Stimulated activated naive CD4-positive, alpha-beta T cell (primary cell): ENCODE measurements around the gene DRD4.

Experiments used
- DNase-seq, 6 experiments: peaks; one replicate each; lab custom pipeline; 2025; lab: John Stamatoyannopoulos, UW

DRD4 gene

DNA sequence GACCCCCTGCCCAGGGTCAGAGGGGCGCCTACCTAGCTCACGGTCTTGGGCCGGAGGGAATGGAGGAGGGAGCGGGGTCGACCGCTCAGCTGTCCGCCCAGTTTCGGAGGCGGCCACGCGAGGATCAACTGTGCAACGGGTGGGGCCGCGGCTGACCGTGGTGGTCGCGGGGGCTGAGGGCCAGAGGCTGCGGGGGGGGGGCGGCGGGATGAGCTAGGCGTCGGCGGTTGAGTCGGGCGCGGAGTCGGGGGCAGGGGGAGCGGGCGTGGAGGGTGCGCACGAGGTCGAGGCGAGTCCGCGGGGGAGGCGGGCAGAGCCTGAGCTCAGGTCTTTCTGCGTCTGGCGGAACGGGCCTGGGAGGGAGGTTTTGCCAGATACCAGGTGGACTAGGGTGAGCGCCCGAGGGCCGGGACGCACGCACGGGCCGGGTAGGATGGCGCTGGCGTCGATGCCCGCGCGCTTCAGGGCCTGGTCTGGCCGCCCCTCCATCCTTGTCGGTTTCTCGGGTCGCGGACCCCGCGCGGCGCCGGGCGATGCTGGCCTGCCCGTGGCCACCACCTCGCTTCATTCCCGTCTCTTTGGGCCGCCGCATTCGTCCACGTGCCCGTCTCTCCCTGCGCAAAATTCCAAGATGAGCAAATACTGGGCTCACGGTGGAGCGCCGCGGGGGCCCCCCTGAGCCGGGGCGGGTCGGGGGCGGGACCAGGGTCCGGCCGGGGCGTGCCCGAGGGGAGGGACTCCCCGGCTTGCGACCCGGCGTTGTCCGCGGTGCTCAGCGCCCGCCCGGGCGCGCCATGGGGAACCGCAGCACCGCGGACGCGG lies at the start of gene DRD4:
TSS of gene DRD4 (plus strand) at position 759 of the 822 bp plus-strand sequence. CDS start at position 795, 36 bp downstream.
- no peak for DNase-seq

DNA sequence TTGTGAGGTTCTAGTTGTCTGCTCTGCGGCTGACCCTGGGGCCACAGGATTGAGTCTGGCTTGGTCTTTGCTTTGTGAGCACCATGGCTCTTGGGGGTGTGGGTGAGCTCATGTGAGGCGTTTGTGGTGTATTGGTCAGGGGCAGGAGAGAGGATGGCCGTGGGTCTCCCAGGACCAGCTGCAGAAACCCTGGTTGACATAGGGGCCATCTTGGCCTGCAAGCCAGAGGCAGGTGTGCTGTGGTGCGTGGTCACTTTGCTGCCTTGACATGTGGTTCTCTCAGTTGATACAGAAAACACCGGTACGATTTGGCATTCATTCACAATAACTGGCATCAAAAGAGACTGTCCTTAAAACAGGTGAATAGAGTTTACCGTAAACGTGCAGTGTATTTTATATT lies 49.5 kb upstream of the DRD4 start:
- no peak for DNase-seq

- peak; percentile 63 to 84 (median 72) for DNase-seq
Observed at GRCh38 chr11:587978-588380, 49.1 kb upstream of the DRD4 start.

- no peak for DNase-seq
Observed at GRCh38 chr11:589798-590197, 47.3 kb upstream of the DRD4 start.

GRCh38 chr11:590997-591396 lies 46.1 kb upstream of the DRD4 start:
- DNase-seq = no peak

- no peak for DNase-seq
Observed at GRCh38 chr11:592501-592900, 44.6 kb upstream of the DRD4 start.

DNA sequence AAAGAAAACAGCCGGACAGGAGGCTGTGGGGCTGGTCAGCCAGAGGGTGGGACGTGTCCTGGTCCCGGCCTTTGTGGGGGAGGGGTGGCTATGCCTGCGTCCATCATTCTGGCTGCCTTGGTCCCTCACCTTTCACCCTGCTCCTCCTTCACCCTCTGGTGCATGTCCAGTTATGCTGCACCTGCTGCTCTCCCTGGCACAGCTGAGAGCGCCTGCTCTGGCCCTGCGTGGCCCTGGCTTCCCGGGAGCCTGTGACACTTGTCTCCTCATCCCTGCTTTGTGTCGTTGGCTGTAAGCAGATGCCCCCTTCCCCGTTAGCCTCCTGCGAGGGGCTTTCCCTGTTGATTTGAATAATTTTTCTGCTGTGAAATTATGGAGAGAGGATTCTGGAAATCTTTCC lies 44.2 kb upstream of the DRD4 start:
- DNase-seq = no peak

- DNase-seq = no peak
Observed at GRCh38 chr11:593347-593746, 43.7 kb upstream of the DRD4 start.

GRCh38 chr11:595400-595799 lies 41.7 kb upstream of the DRD4 start:
- DNase-seq = no peak

DNA sequence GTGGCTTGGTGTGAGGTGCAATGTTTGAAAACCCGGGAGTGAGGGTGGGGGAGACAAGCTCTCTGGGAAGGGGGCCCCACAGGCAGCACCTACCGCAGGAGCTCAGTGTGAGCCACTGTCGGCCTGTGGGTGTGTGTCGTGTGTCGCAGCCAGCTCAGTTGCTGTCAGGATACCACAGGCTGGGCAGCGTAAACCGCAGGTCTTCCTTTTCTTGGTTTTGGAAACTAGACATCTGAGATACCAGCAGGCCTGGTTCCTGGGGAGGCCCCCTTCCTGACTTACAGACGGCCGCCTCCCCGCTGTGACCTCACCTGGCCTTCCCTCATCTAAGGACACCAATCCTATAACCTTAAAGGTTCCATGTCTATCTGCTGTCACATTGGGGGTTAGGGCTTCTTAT lies 40.7 kb upstream of the DRD4 start:
- no peak for DNase-seq

DNA sequence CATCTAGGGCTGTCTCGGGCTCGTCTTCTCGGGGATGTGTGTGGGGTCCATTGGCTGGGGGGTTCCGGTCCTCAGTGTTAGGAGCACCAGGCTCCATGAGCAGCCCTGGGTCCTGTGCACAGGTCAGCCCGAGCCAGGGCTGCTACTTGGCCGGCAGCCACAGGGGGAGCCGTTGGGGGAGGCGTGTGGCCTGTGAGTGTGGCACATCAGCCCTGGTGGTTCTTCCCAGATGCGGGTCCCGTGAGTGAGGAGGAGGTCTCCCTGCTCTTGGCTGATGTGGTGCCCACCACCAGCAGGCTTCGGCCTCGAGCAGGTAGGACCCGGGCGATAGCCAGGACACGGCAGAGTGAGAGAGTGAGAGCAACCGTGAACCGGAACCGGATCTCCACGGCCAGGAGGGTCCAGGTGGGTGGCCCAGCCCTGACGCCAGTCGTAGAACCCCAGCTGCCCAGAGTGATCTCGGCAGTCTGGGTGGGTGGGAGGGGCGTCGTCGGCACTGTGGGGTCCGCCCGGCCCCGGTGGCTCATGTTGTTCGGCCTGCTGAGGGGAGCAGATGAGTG lies 39.8 kb upstream of the DRD4 start:
- DNase-seq = no peak

DNA sequence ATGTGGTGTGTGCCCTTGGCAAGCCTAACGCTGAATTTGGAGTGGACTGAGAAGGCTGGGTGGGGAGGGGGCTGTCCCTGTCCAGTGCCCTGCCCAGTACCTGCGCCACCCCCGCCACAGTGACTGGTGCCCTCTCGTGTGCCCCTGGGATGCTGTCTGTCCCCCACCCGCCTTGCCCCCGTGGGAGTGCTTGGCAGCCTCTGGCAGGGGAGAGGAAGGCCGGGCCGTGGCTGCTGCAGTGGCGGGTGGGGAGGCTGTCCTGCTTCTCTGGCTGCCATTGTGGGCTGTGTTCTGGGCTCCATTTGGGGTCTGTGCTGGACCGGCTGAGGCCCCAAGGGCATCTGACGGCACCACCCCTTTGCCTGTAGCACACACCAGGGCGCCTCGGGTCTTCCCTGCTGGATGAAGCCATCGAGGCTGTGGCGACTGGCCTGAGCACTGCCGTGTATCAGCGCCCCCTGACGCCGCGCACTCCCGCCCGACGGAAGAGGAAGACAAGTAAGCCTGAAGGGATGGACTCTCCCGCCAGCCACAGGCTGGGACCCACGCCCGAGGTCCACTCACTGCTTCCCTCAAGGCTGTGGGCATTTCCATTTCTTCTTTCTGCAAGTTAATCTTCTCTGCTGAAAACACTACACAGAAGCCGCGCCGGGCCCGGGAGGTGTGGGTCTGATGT lies 38.9 kb upstream of the DRD4 start:
- DNase-seq = no peak

DNA sequence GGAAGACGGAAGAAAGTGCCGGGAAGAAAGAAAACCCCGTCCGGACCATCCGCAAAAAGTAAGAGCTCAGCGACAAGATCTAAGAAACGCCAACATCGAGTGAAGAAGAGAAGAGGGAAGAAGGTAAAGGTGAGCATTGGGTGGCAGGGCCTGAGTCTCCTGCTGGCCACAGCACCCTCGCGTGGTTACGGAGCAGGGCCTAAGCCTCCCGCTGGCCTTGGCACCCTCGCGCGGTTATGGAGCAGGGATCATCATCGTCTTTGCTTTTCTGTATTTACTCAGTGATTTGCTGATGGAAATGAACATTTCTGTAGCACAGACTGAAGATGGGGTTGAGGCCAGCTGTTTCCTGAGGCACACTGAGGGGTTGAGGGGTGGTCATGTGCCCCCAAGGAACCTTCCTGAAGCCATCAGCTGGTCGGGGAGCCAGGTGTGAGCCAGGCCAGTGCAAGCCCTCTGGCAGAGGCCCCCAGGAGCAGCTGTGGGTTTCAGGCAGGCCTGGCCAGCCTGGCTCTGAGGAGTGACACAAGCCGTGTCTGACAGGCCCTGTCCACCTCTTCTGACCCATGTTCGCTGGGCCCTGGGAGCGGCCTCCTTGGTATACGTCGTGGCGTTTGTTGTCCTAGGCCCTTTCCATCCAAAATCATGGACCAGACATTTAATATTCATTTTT lies 35.4 kb upstream of the DRD4 start:
- no peak for DNase-seq

DNA sequence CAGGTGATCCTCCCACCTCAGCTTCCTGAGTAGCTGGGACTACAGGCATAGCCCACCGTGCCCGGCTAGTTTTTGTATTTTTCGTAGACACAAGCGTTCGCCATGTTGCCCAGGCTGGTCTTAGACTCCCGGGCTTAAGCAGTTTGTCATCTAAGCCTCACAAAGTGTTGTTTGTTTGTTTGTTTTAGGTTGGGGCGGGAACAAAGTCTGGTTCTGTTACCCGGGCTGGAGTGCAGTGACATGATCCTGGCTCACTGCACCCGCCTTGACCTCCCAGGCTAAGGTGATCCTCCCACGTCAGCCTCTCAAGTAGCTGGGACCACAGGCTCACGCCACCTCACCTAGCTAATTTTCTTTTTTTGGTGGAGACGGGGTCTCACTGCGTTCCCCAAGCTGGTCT lies 33.9 kb upstream of the DRD4 start:
- DNase-seq = no peak

- no peak for DNase-seq
Observed at GRCh38 chr11:605286-606129, 31.6 kb upstream of the DRD4 start.

- DNase-seq = no peak
Observed at GRCh38 chr11:606245-606644, 30.8 kb upstream of the DRD4 start.

GRCh38 chr11:607020-607780 lies 29.9 kb upstream of the DRD4 start:
- DNase-seq = no peak

DNA sequence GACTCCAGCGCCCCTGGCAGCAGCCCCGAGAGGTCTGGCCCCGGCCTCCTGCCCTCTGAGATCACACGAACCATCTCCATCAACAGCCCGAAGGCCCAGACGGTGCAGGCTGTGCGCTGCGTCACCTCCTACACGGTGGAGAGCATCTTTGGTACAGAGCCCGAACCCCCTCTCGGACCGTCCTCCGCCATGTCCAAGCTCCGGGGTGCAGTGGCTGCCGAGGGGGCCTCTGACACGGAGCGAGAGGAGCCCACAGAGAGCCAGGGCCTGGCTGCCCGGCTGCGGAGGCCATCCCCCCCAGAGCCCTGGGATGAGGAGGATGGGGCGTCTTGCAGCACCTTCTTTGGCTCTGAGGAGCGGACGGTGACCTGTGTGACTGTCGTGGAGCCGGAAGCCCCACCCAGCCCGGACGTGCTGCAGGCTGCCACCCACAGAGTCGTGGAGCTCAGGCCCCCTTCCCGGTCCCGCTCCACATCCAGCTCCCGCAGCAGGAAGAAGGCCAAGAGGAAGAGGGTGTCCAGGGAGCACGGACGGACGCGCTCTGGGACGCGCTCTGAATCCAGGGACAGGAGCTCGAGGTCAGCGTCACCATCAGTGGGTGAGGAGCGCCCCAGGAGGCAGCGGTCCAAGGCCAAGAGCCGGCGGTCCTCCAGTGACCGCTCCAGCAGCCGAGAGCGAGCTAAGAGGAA lies 29.0 kb upstream of the DRD4 start:
- DNase-seq = no peak

DNA sequence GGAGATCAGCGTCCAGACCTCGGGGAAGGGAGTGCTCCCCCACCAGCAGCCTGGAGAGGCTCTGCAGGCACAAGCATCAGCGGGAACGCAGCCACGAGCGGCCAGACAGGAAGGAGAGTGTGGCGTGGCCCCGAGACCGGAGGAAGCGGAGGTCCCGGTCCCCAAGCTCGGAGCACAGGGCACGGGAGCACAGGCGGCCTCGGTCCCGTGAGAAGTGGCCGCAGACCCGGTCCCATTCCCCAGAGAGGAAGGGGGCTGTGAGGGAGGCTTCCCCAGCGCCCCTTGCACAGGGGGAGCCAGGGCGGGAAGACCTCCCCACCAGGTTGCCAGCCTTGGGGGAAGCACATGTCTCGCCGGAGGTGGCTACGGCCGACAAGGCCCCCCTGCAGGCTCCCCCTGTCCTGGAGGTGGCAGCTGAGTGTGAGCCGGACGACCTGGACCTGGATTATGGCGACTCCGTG lies 28.2 kb upstream of the DRD4 start:
- DNase-seq = no peak

- DNase-seq = no peak
Observed at GRCh38 chr11:609341-609811, 27.7 kb upstream of the DRD4 start.
